G401.6 (cell line): ENCODE measurements around the gene SKP1.
"Not testable (repeated sequence)": the region's sequence is repeated elsewhere in the genome, so short reads cannot be mapped to it uniquely, and the experiment has no call there.

ENCODE experiments used
- FAIRE-seq: peaks from 2 replicates; lab custom pipeline; 2012; peaks lifted over from hg19 to GRCh38; lab: Jason Lieb, UNC

Gene SKP1

DNA sequence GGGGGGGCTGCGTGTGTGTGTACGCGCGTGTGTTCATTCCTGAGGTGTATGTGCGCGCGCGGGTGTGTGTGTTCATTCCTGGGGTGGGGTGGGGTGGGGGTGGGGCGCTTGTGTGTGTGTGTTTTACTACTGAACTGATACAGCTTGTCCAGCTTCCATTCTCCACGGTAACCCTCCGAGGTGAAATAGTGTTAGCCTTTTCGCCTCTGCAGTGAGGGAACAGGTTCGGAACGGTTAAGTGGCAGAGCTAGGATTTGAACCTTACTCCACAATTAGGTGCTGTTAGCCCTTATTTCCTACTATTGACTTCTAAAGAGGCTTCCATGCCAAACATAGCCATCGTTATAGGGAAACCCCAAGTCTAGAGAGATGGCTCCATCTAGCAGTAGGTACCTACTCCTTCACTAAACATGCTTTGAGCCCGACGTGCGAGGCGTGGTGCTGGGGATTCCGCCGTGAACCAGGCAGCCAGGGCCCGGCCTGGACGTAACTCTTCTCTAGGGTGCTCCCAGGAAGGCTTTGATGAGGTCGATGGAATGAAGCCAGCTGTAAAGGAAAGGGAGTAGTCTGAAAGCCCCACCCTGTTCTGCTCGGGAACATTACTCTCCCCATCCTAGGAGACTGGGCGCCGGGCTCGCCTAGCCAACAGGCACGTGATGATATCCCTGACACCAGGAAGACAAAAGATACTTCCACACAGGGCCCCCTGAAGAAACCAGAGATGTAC, 782 bp upstream of the SKP1 start:
- no peak for FAIRE-seq

DNA sequence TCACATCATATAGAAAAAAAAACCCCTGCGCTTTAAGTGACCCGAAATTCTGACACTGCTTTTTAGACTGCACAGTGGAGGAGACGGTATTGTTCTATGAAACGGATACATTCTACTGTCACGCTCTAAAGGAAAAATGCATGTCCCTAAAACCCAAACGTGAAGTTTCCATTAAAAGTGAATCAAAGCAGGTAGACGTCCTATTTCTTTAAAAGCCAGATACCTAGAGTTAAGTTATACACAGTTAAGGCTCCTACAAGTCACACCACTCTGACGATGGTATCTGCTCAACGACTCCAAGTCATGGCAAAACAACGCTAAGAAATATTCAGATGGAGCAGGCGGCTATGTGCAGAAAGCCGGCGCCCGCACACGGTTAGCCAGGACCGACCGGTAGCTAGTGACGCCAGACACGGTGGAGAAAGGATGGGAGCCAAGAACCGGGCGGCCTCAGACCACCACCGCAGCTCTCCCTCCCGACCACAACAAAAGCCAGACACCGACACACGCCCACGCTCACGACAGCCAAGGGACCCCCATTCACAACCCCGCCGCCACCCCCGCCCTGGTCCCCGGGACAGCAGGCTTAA, 734 bp downstream of the SKP1 start:
- no peak for FAIRE-seq

DNA sequence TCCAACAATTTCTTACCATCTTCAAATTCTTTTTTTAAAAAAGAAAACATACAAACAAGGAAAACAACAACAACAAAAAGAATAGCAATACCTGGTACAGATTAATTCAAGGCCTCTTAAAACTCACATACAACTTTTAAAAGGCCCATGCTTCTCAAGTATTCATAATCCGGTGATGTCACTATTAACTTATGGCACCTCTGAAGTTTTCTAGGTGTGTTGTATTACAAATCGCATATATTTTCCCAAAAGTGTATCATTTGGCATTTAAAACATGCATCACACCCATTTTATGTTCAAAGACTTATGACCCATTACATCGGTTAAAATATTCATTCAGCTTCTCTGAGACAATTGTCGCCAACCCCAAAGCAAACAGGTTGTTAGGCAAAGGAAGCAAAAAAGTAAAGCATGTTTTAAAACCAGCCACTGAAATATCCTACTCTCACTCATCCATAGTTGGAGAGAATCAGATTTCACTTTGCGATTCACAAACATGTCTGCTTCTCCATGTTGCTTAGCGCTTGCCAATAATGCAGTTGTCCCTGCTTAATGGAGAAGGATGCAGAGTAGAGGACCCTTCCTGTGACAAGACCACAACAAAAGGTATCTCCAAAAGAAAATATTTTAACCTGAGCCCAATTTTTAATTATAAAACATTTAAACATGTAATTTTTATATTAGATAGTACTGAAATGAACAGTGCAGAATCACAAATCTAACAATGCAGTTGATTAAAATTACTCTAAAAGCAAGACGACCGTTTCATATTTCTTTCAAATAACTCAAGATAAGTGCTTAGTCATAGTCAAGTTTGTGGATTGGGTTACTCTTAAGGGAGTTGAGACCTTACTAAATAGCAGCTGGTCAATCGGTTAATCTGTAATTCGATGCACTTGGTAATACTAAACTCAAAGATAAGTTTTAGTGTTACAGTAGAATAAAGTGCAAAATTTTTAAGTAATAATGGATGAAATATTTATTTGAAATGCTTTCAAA, 1.6 kb downstream of the SKP1 start:
- no peak for FAIRE-seq

DNA sequence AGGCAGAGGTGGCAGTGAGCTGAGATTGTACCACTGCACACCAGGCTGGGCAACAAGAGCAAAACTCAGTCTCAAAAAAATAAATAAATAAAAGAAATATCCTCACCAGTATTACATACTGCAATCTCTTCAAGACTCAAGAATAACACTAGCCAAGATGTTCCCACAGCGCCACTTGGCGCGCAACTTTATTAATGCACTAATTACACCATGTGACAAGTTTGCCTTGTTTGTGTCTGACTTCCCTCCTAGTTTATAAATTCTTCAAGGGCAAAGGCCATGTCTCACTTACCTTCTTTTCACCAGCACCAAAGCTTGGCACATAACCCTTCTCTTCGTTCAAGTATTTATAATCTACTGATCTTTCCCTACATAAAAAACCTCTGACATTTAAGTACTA, 4.8 kb downstream of the SKP1 start:
- FAIRE-seq = no peak

DNA sequence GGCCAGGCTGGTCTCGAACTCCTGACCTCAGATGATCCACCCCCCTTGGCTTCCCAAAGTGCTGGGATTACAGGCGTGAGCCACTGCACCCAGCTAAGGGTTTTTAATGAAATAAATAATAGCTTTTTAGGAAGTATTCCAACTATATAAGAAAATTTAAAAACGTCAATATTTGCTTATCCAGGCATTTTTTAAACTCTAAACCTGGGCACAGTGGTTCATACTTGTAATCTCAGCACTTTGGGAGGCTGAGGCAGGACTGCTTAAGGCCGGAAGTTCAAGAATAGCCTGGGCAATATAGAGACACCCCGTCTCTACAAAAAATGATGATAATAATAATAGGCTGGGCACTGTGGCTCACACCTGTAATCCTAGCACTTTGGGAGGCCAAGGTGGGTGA, 14.2 kb downstream of the SKP1 start:
- no peak for FAIRE-seq

DNA sequence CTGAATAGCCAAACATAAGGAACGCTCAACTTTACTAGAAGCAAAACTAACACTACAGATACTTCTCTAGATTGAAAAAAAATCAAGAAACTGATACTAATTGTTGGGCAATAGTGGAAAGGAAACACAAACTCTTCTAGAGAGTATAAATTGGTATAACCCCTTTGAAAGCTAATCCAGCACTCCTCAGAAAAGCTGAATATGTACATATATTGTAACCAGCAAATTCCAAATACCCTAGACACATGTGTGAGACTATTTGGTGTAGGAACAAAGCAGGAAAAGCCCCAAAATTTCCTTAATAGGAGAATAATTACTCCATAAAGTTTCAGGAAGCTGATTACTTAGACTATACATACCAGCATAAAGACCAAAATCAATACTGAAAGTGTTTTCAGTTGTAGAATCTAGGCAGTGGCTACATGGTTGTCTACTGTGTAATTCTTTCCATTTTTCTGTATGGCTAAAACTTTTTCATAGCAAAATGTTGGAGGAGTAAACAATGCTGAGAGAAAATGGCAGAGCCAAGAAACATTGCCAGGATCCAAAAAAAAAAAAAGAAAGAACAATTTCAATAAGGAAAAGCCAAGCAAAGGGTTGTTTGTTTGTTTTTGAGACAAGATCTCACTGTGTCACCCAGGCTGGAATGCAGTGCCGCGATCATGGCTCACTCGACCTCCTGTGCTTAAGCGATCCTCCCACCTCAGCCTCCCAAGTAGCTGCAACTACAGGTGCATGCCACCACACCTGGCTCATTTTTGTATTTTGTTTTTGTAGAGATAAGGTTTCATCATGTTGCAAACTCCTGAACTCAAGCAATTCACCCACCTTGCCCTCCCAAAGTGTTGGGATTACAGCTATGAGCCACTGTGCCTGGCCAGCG, 15.0 kb downstream of the SKP1 start:
- FAIRE-seq = no peak

DNA sequence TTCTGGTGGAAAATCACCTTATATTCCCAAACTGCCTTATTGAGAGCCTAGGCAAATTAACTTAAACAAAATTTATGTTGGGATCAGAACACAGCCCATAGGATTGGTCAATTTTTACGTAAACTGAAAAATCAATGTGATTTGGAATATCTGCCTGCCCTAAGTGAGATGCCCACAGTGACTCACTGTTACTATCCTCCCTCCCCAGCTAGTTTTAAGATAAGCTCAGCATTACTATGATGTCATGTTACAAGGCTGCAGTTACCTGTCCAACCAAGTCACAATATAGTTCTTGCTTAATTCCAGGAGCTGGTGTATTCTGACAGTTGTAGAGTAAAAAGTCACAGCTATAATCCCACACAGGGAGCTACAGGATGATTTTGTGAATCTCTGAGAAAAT, 23.1 kb downstream of the SKP1 start:
- no peak for FAIRE-seq

DNA sequence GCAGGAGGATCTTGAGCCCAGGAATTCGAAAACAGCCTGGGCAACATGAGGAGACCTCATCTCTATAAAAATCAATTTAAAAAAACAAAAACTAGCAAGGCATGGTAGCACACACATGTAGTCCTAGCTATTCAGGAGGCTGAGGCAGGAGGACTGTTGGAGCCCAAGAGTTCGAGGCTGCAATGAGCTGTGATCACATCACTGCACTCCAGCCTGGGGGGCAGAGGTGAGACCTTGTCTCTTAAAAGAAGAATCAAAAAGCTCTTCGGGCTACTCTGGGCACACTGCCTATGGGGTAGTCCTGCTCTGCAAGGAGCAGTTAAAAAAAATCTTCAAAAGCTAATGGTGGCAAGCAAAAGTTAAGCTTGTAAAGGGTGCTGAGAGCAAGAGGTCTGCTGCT, 23.5 kb downstream of the SKP1 start:
- FAIRE-seq = no peak

DNA sequence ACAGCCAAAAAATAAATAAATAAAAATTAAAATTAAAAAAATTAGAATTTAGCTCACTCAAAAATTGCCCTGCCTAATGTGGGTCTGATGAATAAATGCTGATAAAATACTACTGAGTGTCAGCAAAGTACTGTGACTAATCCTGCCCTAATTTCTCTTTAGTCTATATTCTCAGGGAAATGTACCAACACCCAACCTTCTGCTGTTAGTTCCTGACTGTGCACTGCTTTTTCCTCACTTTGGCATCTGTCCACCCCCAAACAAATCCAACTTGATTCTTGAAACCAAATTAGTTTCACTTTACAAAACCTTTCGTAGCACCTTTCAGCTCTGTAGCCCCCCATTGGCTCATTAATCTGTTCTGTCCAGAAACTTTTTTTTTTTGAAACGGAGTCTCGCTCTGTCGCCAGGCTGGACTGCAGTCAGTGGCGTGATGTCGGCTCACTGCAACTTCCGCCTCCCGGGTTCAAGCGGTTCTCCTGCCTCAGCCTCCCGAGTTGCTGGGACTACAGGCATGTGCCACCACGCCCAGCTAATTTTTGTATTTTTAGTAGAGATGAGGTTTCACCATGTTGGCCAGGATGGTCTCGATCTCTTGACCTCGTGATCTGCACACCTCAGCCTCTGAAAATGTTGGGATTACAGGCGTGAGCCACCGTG, 24.4 kb downstream of the SKP1 start:
- FAIRE-seq = not testable (repeated sequence)

DNA sequence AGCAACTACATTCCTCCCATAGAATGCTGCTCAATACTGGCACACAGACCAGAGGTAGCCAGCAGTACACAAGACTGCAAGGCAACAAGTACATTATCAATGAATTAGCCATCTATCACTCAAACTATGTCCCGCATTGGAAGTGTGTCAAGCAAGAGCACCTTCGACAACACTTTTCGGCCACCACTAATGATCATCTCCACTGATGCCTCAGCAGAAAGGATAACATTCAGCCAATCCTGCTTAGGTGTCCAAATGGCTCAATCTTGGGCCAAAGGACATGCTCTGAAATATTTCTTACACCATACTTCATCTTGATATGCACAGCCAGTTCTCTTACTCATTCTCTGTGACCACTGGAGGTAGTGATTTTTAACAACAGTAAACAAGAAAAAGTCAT, 25.0 kb downstream of the SKP1 start:
- no peak for FAIRE-seq

DNA sequence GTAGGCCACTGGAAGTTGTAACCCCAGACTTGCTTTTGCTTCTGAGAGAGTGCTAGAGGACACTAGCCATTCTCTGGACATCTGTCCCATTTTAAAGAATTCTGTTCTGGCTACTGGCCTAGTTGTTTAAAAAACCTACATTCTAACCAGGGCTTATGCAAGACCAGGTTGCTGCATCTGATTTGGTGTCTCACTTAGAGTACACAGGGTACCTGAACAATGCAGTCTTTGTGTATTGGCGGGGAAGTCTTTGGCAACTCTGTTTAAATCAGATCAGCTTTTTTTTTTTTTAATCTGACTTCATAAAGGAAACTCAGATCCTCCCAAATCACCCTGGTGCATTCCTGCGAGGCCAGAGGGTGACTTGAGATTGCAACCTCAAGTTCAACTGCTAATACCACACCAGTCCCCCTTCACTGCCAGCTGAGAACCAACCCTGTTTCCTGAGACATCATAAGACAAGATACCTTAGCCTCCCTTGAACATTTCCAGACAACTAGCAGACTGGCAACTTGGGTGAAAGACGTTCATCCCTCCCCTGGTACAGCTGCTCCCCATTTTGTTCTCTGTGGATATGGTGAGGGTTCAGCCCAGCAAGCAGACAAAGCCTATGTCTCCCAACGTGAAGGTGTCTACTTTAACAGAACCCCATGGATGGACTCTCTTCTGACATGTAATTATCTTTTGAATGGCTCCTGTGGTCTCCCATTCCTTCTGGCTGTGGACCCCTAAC, 27.0 kb downstream of the SKP1 start:
- FAIRE-seq = no peak

DNA sequence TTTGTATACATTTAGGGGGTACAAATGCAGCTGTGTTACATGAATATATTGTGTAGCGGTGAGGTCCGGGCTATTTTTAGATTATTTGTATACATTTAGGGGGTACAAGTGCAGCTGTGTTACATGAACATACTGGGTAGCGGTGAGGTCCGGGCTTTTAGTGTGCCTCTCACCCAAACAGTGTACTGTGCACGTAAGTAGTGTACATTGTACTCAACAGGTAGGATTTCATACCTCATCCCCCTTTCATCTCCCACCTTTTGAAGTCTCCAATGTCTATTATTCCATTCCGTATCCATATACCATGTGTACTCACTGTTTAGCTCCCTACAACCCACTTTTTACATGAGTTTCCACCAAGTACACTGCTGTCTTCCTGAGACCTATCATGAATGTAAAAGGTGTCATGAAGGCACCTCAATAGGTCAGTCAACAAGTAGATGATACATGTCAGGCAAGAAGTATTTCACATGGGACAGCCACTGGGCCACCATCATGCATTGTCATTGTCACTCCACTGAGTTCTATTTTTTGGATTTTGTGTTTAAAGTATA, 27.7 kb downstream of the SKP1 start:
- no peak for FAIRE-seq

DNA sequence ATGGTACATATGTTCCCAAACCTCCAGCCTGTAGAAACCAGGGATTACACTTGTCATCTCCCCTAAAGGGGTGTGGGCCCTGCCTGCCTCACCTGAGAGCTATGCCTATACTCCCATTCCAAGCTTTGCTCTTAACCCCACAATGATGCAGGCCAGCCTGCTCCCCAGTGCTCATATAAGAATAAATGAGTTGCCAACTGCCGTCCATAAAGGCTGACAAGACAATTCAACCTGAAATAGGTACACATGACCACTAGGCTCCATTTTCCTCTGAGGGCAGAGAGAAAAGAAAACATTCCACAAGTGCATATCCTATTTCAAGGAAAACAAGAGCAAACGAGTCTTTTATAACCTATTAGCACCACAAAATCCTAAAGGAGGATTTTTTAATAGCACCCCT, 28.4 kb downstream of the SKP1 start:
- no peak for FAIRE-seq

DNA sequence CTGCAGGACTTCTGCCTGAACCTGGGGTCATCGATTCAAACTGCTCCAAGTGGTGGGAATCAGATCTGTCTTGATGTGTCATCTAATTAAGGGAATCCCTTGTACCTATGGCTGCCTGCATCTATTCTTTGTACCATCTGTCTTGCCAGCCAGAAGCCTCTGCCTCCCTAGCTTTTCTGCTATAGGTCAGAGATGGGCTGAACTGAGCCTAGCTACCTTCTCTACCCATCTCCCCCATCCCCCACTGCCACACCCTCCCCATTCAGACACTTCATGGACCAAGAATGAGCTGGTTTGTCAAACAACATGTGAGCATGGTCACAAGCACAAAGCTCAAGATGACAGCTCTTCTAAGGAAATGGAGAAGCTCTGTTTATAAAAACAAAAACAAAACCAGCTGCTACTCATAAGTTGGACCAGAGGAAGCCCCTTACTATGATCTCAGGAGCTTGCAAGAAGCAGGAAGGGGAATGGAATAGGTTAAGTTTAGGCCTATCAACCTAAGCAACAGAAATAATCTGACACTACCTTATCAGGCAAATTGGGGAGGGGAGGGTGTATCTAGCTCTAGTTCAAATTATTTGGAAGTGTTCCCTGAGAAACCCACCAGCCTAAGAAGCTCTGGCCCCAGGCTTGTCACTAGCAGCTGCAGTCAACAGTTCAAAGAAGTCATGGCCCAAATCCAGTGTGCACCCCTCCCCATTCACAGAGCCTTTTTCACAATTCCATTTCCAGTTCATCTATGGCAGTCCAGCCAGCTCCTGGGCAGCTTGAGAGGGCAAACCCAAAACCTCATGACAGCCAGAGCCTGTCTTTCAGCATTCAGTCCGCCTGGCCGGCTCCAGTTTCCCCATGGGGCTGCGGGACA, 29.9 kb downstream of the SKP1 start:
- FAIRE-seq = no peak

DNA sequence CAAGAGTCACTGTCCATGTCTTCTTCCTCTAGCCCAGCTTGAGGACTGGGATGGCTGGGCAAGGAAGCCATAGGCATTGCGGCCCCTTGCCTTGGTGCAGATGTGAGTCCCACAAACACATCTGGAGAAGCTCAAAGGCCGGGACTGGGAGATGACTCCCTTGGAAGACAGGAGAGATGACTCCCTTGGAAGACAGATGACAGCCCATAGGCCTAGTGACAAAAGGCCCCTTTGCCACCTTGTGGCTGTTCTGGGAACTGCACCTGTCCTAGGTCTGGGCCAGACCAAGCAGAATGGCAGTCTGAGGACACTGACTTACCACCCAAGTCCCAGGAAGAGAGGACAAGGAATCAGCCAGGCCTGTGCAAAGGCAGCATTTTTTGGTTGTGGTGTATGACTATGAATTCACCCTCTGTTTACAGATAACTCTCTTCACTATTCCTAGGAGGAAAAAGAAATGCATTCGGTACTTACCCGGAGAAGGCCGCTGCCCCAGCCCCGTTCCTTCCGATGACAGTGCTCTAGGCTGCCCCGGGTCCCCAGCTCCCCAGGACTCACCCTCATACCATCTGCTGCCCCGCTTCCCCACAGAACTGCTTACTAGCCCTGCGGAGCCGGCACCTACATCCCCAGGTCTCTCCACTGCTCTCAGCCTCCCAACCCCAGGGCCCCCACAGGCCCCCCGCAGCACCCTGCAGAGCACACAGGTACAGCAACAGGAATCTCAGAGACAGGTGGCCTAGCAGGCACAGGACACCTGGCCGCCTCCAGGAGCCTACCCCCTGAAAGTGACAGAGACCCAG, 30.8 kb downstream of the SKP1 start:
- peak; percentile 6 for FAIRE-seq

DNA sequence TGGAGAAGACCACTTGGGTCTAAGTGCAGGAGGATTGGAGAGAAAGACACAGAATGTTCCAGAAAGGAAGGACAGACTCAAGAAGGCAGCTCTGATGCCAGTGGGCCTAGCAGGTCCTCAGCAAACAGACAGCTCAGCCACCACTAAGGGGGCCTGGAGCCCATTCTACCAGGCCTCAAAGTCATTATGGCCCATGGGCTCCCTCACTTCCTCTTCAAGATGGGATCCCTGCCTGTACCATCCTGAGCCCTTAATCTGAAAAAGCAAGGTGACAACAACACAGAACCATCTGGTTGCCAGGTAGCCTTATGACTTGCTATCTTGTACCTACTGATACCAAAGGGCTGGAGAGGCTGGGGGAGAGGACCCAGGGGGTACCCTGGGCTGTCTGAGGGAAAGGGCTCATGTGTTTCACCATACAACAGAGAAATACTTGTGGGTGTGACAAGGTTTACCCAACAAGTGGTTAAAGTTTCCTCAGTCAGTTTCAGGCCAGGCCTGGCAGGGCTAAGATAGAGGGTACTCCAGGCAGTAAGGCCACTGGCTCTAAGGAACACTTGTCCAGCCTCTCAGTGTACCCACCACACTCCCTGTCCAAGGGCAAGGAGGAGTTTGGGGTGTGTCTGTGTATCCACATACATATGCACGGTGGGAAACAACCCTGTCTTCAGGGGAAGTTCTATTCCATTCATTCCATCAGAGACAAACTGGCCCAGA, 31.6 kb downstream of the SKP1 start:
- FAIRE-seq = no peak

DNA sequence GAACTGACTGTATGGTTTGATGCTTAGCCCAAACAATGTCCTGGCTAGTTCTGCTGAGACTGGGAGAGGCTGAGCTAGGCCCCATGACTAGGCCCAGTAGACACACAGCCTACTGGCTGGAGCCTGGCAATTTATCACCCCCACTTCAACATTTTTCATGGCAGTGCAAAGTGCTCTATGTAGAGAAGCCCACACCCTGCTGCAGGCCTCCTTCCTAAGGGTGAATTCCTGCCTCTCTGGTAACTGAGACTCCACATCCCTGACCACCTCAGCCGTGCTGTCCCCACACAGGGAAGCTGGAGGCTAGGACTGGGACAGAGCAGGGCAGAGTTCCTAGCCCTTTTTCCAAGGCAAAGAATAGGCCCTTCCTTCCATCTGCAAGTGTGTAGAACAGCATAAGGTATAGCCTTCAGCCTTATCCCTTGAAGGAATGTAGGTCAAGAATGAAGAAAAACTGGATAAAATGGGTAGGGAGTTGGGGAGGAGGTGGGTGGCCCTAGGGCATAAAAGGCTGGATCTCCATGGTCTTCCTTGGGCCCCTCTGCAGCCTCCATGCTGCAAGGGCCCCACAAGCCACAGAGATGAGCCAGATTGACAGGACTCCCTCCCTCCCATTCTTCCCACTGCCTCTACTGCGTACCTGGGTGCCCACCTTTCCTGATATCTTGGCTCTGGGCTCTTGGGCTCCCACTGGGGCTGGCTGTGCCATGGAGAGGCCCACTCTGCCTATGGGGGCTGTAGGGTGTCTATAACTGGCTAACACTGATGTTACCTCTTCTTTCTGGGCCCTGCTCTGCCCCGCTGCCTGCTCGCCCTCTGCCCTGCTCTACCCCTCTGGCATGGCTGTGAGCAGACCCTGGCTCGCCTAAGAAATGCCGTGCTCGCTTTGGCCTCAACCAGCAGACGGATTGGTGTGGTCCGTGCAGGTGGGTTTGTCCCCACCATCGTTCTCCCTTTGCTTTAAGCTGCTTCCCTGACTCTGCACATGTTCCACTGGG, 32.5 kb downstream of the SKP1 start:
- no peak for FAIRE-seq
